Right lobe of liver (tissue), 4 donors: ENCODE data around the gene GAN.

Experiments
- CTCF ChIP-seq, 4 donors: fragments of 200-600 bp in 3 of 4; fragments of 450-650 bp in 1 of 4; IDR thresholded peaks; one replicate each; pipeline versions ENCODE4 v1.5.1 to v1.8.0; 2016 to 2022; ENCODE audit warnings: antibody characterized with exemption in 4 of 4, mild to moderate bottlenecking in 2 of 4
- POLR2A ChIP-seq: fragments of 450-650 bp; IDR thresholded peaks from one replicate; pipeline ENCODE4 v1.6.1; 2017; ENCODE audit warnings: antibody characterized with exemption, mild to moderate bottlenecking
- donor health status: DM: no; HTN: no; CAD: no.
- donor health status: DM: no; HTN: no; CAD: no.
- donor health status: DM: no; HTN: yes; CAD: no.

DNA sequence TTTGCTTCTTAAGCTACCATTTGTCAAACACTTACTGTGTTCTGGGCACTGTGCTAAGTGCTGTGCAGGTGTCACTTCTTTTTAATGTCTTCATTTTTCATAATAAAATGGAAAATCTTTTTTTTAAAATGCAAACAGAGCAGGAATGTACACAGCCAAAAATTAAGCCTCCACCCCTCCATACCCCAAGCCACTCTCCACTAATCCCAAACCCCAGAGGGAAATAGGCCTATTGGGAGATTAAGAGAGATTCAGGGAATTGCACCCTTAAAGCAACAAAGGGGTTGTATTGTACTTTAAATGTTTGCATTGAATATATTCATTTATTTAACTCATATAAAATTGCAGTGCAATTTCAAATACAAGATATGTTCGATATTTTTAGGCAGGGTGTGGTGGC is 28.6 kb upstream of the GAN start:
- TF ChIP-seq POLR2A, result no peak
- TF ChIP-seq CTCF (IDR thresholded peaks at IDR 0.05), result no peak
